Measurements from ENCODE around the gene HAUS8.

GRCh38 chr19:17020385-17020784 lies 54.9 kb downstream of the HAUS8 start:
- TF ChIP-seq EZH2 (IDR thresholded peaks at IDR 0.05; ENCODE audit: borderline replicate concordance, insufficient read depth, low read depth, low read length, poor library complexity, severe bottlenecking) (no peak), CTCF (IDR thresholded peaks at IDR 0.05) (no peak)
